Gastroesophageal sphincter (tissue), 3 donors: ENCODE data around the gene MMEL1.

ENCODE experiments used
- POLR2AphosphoS5 ChIP-seq: sonication (generic); formaldehyde crosslinking; IDR thresholded peaks from one replicate; pipeline ENCODE4 v1.6.1; 2017; ENCODE audit warnings: antibody characterized with exemption
- TF ChIP-seq, protein P1 (sequence below), 4 experiments: fragments of 200-600 bp in 2 of 4; fragments of 450-650 bp in 2 of 4; sonication (generic) in 1 of 4; IDR thresholded peaks; one replicate each; pipeline ENCODE4 v1.5.1; 2017 to 2019; ENCODE audit warnings: antibody characterized with exemption in 4 of 4, mild to moderate bottlenecking in 2 of 4, moderate library complexity in 2 of 4

DNA sequence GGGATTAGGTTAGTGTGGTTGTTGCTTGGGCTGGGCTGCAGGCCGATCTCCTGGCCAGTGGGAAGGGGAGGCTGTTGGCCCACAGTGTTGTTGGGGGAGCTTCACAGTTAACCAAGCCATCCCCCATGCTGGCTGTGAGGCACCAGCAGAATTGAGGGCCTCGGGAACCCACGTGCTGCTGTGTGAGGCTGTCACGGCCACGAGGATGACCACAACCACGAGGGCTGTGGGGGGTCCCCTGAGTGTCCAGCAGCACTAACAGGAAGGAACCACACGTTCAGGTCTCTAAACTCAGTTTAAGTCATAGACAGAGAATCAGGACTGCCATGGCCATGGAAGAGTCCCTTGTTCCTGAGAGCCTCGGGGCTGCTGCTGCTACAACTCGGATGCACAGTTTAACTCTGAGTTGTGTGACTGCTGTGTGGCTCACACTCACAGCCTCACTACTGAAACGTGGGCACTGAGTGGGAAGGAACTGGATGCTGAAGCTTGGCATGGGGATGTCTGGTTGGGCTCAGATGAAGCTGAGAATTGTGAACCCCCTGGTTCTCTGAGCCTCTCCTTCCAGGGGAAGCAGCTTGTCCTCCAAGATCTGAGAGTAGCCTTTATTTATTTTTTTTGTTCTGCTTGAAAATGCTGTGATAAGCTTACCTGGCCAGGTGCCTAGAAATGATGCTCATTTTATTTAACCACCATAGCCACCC, 4.8 kb upstream of the MMEL1 start:
- TF ChIP-seq, protein P1, sequence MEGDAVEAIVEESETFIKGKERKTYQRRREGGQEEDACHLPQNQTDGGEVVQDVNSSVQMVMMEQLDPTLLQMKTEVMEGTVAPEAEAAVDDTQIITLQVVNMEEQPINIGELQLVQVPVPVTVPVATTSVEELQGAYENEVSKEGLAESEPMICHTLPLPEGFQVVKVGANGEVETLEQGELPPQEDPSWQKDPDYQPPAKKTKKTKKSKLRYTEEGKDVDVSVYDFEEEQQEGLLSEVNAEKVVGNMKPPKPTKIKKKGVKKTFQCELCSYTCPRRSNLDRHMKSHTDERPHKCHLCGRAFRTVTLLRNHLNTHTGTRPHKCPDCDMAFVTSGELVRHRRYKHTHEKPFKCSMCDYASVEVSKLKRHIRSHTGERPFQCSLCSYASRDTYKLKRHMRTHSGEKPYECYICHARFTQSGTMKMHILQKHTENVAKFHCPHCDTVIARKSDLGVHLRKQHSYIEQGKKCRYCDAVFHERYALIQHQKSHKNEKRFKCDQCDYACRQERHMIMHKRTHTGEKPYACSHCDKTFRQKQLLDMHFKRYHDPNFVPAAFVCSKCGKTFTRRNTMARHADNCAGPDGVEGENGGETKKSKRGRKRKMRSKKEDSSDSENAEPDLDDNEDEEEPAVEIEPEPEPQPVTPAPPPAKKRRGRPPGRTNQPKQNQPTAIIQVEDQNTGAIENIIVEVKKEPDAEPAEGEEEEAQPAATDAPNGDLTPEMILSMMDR (IDR thresholded peaks at IDR 0.05): no peak
- TF ChIP-seq POLR2AphosphoS5: no peak
